H1 (cell line): ENCODE data around the gene PURB. TPM values are rescaled to one million over a fixed set of nuclear protein-coding genes. Genes with fewer than 3 reads are reported as not detected.

ENCODE experiments used
- CTCF ChIA-PET: fragments of 300-600 bp; sonication (Branson Sonifier 250); formaldehyde crosslinking; loops from one replicate; lab custom pipeline; 2021; ENCODE audit not compliant: partially characterized antibody; lab: Charles Lee
- POLR2A ChIA-PET: fragments of 300-600 bp; sonication (Branson Sonifier 250); formaldehyde crosslinking; loops from one replicate; lab custom pipeline; 2021; ENCODE audit warnings: inconsistent platforms; ENCODE audit not compliant: partially characterized antibody; lab: Charles Lee
- DNase-seq, 2 experiments: peaks; one replicate each; pipeline versions ENCODE4 v3.0.0 to v3.0.0-alpha.2; 2010 to 2022; ENCODE audit warnings: low spot score in 2 of 2, low read depth in 1 of 2, mixed read lengths in 1 of 2
- FAIRE-seq: peaks from 2 replicates; lab custom pipeline; 2011; peaks lifted over from hg19 to GRCh38; lab: Jason Lieb, UNC
- H2AFZ ChIP-seq: 2 replicates; pipeline ENCODE4 v1.8.1; 2012; ENCODE audit warnings: low read length, inconsistent platforms
- H2AK5ac ChIP-seq: 2 replicates; pipeline ENCODE4 v1.6.1; 2013; ENCODE audit warnings: low read depth, low read length
- H2BK120ac ChIP-seq: replicated peaks from 2 replicates; pipeline ENCODE3; 2013; ENCODE audit warnings: low read depth, low read length, inconsistent platforms
- H2BK12ac ChIP-seq: 2 replicates; pipeline ENCODE4 v1.6.1; 2013; ENCODE audit warnings: low read depth, low read length
- H2BK15ac ChIP-seq: 2 replicates; pipeline ENCODE4 v1.6.1; 2013; ENCODE audit warnings: low read length
- H2BK20ac ChIP-seq: 2 replicates; pipeline ENCODE4 v1.6.1; 2013; ENCODE audit warnings: low read length
- H2BK5ac ChIP-seq: 2 replicates; pipeline ENCODE4 v1.6.1; 2013; ENCODE audit warnings: low read depth, low read length
- H3K14ac ChIP-seq: 2 replicates; pipeline ENCODE4 v1.6.1; 2013; ENCODE audit warnings: inconsistent platforms; ENCODE audit not compliant: insufficient read length
- H3K18ac ChIP-seq: 2 replicates; pipeline ENCODE4 v1.6.1; 2013; ENCODE audit warnings: low read length; ENCODE audit errors: extremely low read depth
- H3K23ac ChIP-seq: 2 replicates; pipeline ENCODE4 v1.6.1; 2013; ENCODE audit warnings: inconsistent platforms; ENCODE audit not compliant: insufficient read length
- H3K23me2 ChIP-seq: 2 replicates; pipeline ENCODE4 v1.6.1; 2013; ENCODE audit warnings: low read depth, low read length
- H3K27ac ChIP-seq: 2 replicates; pipeline ENCODE4 v1.6.1; 2011; ENCODE audit warnings: low read depth, low read length, inconsistent platforms
- H3K27me3 ChIP-seq, 4 experiments: replicated peaks in 1 of 4; 1 replicate in 1 of 4; 2 replicates in 3 of 4; pipeline versions ENCODE4 v1.6.1 to v1.8.1; 2011 to 2013; ENCODE audit warnings: low read length in 3 of 4, mild to moderate bottlenecking in 3 of 4, inconsistent platforms in 2 of 4, mixed read lengths in 2 of 4, moderate library complexity in 1 of 4; ENCODE audit not compliant: control insufficient read depth in 3 of 4, insufficient read depth in 3 of 4; ENCODE audit errors: extremely low read depth in 1 of 4
- H3K36me3 ChIP-seq, 4 experiments: 2 replicates each; pipeline versions ENCODE4 v1.6.1 to v1.8.1; 2011 to 2013; ENCODE audit warnings: mild to moderate bottlenecking in 4 of 4, low read length in 3 of 4, moderate library complexity in 2 of 4, control low read depth in 1 of 4, inconsistent platforms in 1 of 4; ENCODE audit not compliant: insufficient read depth in 4 of 4, control insufficient read depth in 2 of 4
- H3K4ac ChIP-seq: replicated peaks from 2 replicates; pipeline ENCODE3; 2013; ENCODE audit warnings: low read length, low read depth, mixed read lengths, inconsistent platforms; ENCODE audit not compliant: insufficient read length
- H3K4me1 ChIP-seq, 4 experiments: replicated peaks in 1 of 4; 1 replicate in 1 of 4; 2 replicates in 3 of 4; pipeline versions ENCODE4 v1.6.1 to v1.8.1; 2011 to 2013; ENCODE audit warnings: low read length in 3 of 4, inconsistent platforms in 2 of 4, mixed read lengths in 1 of 4; ENCODE audit not compliant: insufficient read depth in 4 of 4, control insufficient read depth in 3 of 4
- H3K4me2 ChIP-seq, 2 experiments: 2 replicates each; pipeline versions ENCODE4 v1.6.1 to v1.8.1; 2011 to 2013; ENCODE audit warnings: low read depth in 2 of 2, low read length in 2 of 2, control low read depth in 1 of 2, inconsistent platforms in 1 of 2, mild to moderate bottlenecking in 1 of 2; ENCODE audit not compliant: insufficient read depth in 1 of 2
- H3K4me3 ChIP-seq, 4 experiments: fragments of 200-600, 300-600 bp in 1 of 4; sonication (generic), shearing (Covaris generic), sonication (Bioruptor Twin) in 1 of 4; 2 replicates each; pipeline versions ENCODE4 v1.5.1 to v1.8.1; 2011 to 2016; ENCODE audit warnings: low read length in 4 of 4, low read depth in 3 of 4, control low read depth in 2 of 4, inconsistent platforms in 2 of 4, mild to moderate bottlenecking in 2 of 4, mixed read lengths in 1 of 4, moderate library complexity in 1 of 4; ENCODE audit not compliant: insufficient read depth in 2 of 4; ENCODE audit errors: extremely low read depth in 1 of 4
- H3K56ac ChIP-seq: replicated peaks from 2 replicates; pipeline ENCODE3; 2013; ENCODE audit warnings: low read depth, mild to moderate bottlenecking, mixed read lengths, low read length, inconsistent platforms; ENCODE audit not compliant: insufficient read length
- H3K79me1 ChIP-seq: 2 replicates; pipeline ENCODE4 v1.6.1; 2013; ENCODE audit warnings: low read depth, low read length, control low read depth
- H3K79me2 ChIP-seq, 2 experiments: 2 replicates each; pipeline versions ENCODE4 v1.6.1 to v1.8.1; 2012 to 2013; ENCODE audit warnings: low read length in 2 of 2, mild to moderate bottlenecking in 2 of 2, inconsistent platforms in 1 of 2; ENCODE audit not compliant: insufficient read depth in 2 of 2, control insufficient read depth in 1 of 2
- H3K9ac ChIP-seq, 4 experiments: replicated peaks in 1 of 4; 1 replicate in 1 of 4; 2 replicates in 3 of 4; pipeline versions ENCODE4 v1.6.1 to v1.8.1; 2011 to 2013; ENCODE audit warnings: low read depth in 3 of 4, low read length in 3 of 4, control low read depth in 2 of 4, mild to moderate bottlenecking in 2 of 4, moderate library complexity in 2 of 4, inconsistent platforms in 1 of 4; ENCODE audit errors: extremely low read depth in 1 of 4
- H3K9me3 ChIP-seq, 2 experiments: 2 replicates each; pipeline versions ENCODE4 v1.6.1 to v1.8.1; 2012 to 2013; ENCODE audit warnings: mild to moderate bottlenecking in 2 of 2, moderate library complexity in 2 of 2, control low read depth in 1 of 2, inconsistent platforms in 1 of 2, low read depth in 1 of 2, low read length in 1 of 2, mixed read lengths in 1 of 2; ENCODE audit not compliant: insufficient read depth in 2 of 2
- H4K20me1 ChIP-seq, 2 experiments: replicated peaks in 1 of 2; 2 replicates each; pipeline versions ENCODE3 to v1.8.1; 2011 to 2013; ENCODE audit warnings: inconsistent platforms in 2 of 2, low read length in 2 of 2, mild to moderate bottlenecking in 1 of 2; ENCODE audit not compliant: insufficient read depth in 2 of 2, control insufficient read depth in 1 of 2
- H4K5ac ChIP-seq: 2 replicates; pipeline ENCODE4 v1.6.1; 2013; ENCODE audit warnings: low read length, low read depth, mixed read lengths, inconsistent platforms; ENCODE audit not compliant: insufficient read length
- H4K8ac ChIP-seq: 2 replicates; pipeline ENCODE4 v1.8.0; 2013; ENCODE audit warnings: mild to moderate bottlenecking, moderate library complexity, low read length, inconsistent platforms; ENCODE audit not compliant: insufficient read depth; ENCODE audit errors: extremely low read depth
- H4K91ac ChIP-seq: replicated peaks from 2 replicates; pipeline ENCODE3; 2013; ENCODE audit warnings: low read length, mixed read lengths, inconsistent platforms; ENCODE audit not compliant: insufficient read length
- BCL11A ChIP-seq, 2 experiments: IDR thresholded peaks; one replicate each; pipeline ENCODE4 v1.6.1; 2011; ENCODE audit warnings: low read depth in 2 of 2, low read length in 2 of 2, mild to moderate bottlenecking in 2 of 2
- CEBPB ChIP-seq: IDR thresholded peaks from 2 replicates; pipeline ENCODE4 v1.6.1; 2012; ENCODE audit warnings: low read depth, low read length
- CREB1 ChIP-seq: IDR thresholded peaks from 2 replicates; pipeline ENCODE4 v1.6.1; 2012; ENCODE audit warnings: inconsistent platforms
- EZH2 ChIP-seq: fragments of 200-600 bp; sonication (generic); IDR thresholded peaks from 2 replicates; pipeline ENCODE4 v1.7.1; 2012; ENCODE audit warnings: low read depth, mild to moderate bottlenecking, moderate library complexity, low read length, inconsistent platforms; ENCODE audit not compliant: severe bottlenecking
- HDAC2 ChIP-seq, 2 experiments: fragments of 300-600 bp in 1 of 2; sonication (generic) in 1 of 2; IDR thresholded peaks; 2 replicates each; pipeline ENCODE4 v1.6.1; 2011 to 2012; ENCODE audit warnings: low read depth in 2 of 2, low read length in 2 of 2, mild to moderate bottlenecking in 2 of 2, moderate library complexity in 2 of 2, borderline replicate concordance in 1 of 2, inconsistent platforms in 1 of 2
- KDM4A ChIP-seq: IDR thresholded peaks from one replicate; pipeline ENCODE4 v1.7.1; 2012; ENCODE audit warnings: low read depth, mild to moderate bottlenecking, moderate library complexity, low read length, inconsistent platforms; ENCODE audit not compliant: severe bottlenecking
- POLR2A ChIP-seq, 2 experiments: IDR thresholded peaks; 1 replicate in 1 of 2; 2 replicates in 1 of 2; pipeline ENCODE4 v1.6.1; 2011; ENCODE audit warnings: low read depth in 2 of 2, low read length in 2 of 2, mild to moderate bottlenecking in 2 of 2; ENCODE audit errors: control extremely low read depth in 1 of 2
- POU5F1 ChIP-seq: IDR thresholded peaks from 2 replicates; pipeline ENCODE4 v1.6.1; 2011; ENCODE audit warnings: low read depth, mild to moderate bottlenecking, low read length, moderate library complexity
- RXRA ChIP-seq: IDR thresholded peaks from 2 replicates; pipeline ENCODE4 v1.6.1; 2011; ENCODE audit warnings: low read depth, mild to moderate bottlenecking, low read length, moderate library complexity; ENCODE audit not compliant: insufficient read depth
- SP4 ChIP-seq: IDR thresholded peaks from 2 replicates; pipeline ENCODE4 v1.6.1; 2012; ENCODE audit warnings: low read length, inconsistent platforms
- SRF ChIP-seq: IDR thresholded peaks from 2 replicates; pipeline ENCODE4 v1.6.1; 2011; ENCODE audit warnings: mild to moderate bottlenecking, low read depth, low read length, moderate library complexity
- TBP ChIP-seq: IDR thresholded peaks from 2 replicates; pipeline ENCODE4 v1.6.1; 2011; ENCODE audit warnings: low read depth, low read length, improper control_type of control experiment
- TCF12 ChIP-seq: IDR thresholded peaks from 2 replicates; pipeline ENCODE4 v1.6.1; 2011; ENCODE audit warnings: low read depth, mild to moderate bottlenecking, low read length
- WGBS, 2 experiments: shearing (Covaris generic) in 1 of 2; methylation state at CpG; one replicate each; pipeline versions ENCODE4 v1.1.6 to v1.1.7; 2013 to 2015; ENCODE audit warnings: low lambda C conversion rate in 2 of 2, mixed read lengths in 2 of 2, inconsistent platforms in 1 of 2, low coverage in 1 of 2, missing lambda C conversion rate in 1 of 2; ENCODE audit not compliant: insufficient replicate concordance in 2 of 2, insufficient coverage in 1 of 2, insufficient read length in 1 of 2; ENCODE audit errors: extremely low coverage in 1 of 2, missing lambda C conversion rate in 1 of 2; 5-methylcytosine and 5-hydroxymethylcytosine counted together
- polyA plus RNA-seq, 7 experiments: library from polyadenylated mRNA; depleted of rRNA in 3 of 7; stranded (reverse) in 5 of 7; unstranded in 2 of 7; fragments of >200 nt in 5 of 7; fragments of 200-250 nt in 2 of 7; gene quantifications; 1 replicate in 5 of 7; 2 replicates in 1 of 7; 4 replicates in 1 of 7; pipeline versions ENCODE4 v1.2.1 to v1.2.3, GENCODE V29; 2011 to 2013; ENCODE audit warnings: missing spikeins in 2 of 7, mixed read lengths in 2 of 7
- total RNA-seq: library from RNA; stranded (reverse); fragmentation: NEBNext Ultra II Directional; extraction: Animal tissue kit (Norgen Biotek cat#: 25700); gene quantifications from 2 replicates; pipeline ENCODE4 v1.2.1, GENCODE V29; 2021
- TF ChIP-seq, protein P1 (sequence below): IDR thresholded peaks from 2 replicates; pipeline ENCODE4 v1.6.1; 2012; ENCODE audit warnings: low read length, inconsistent platforms

Gene PURB
- total and polyA plus RNA-seq, 2 of the 8 experiments (the other 6 are each of a cell fraction or from before 2014, with no cell fraction given): 3.3 to 22.7 TPM

DNA sequence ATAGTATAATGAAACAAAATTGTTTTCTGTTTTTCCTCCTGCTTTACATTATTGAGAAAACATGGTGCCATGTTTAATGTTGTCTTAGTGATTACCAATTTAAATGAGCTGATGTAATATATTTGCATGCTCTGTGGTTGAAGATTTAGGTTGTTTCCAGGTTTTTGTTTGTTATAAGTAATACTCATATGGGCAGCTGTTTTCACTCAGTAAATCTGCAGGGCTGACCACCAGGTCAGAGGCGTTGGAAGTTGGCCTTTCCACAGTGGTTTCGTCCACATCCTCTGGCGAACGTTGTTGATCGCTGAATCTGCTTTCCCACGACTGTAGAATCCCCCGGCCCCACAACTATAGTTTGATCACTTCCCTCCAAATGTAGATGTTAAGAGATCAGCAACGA is 21.6 kb upstream of the PURB start:
- 86% methylated on average over 8 of the region's 8 CpGs; no CpG with 5 or more reads in 1 of the 2 experiments for WGBS, 2 experiments
- Histone ChIP-seq H2BK12ac (no peak overlapping the region), H3K4me1 (no peaks in the 10 kb centered on the region), H3K79me2 (no peaks in the 10 kb centered on the region), H2BK15ac (no peak overlapping the region), H3K56ac (no peak overlapping the region), H2BK5ac (no peak overlapping the region), H4K8ac (0 out of 2 replicates have a peak overlapping the region, but pooled peaks have one; percentile 51), H2BK120ac (no peak overlapping the region), H3K23me2 (no peaks in the 10 kb centered on the region), H3K27ac (no peak overlapping the region), H3K4me2 (no peak overlapping the region), H3K79me1 (no peaks in the 10 kb centered on the region), H3K9ac (no peak overlapping the region), H3K23ac (no peak overlapping the region), H3K4me3 (no peak overlapping the region), H2AFZ (no peak overlapping the region), H4K91ac (no peak overlapping the region), H2AK5ac (no peak overlapping the region), H3K14ac (no peak overlapping the region), H4K5ac (no peak overlapping the region), H4K20me1 (no peaks in the 10 kb centered on the region), H3K36me3 (no peaks in the 10 kb centered on the region), H3K4ac (no peak overlapping the region), H2BK20ac (no peak overlapping the region), H3K9me3 (no peaks in the 10 kb centered on the region), H3K18ac (no peak overlapping the region), H3K27me3 (no peaks in the 10 kb centered on the region)
- POLR2A ChIA-PET: interaction anchor here (0.8 kb wide), 1 partner anchor 25 kb away, joined by 3 read pairs; no protein-coding TSS in a partner anchor
- no peak for FAIRE-seq
- no peak for DNase-seq
- CTCF ChIA-PET: interaction anchor here (0.8 to 1.2 kb wide), 2 partner anchors 16 to 21 kb away, joined by 3 to 4 read pairs; no protein-coding TSS in a partner anchor
- TF ChIP-seq POU5F1: no peak
- no peak for TF ChIP-seq SRF
- no peak for TF ChIP-seq TBP
- no peak for TF ChIP-seq BCL11A (IDR thresholded peaks at IDR 0.05; ENCODE audit: low read depth in 2 of 2, low read length in 2 of 2)
- TF ChIP-seq CREB1: no peak
- no peak for TF ChIP-seq POLR2A (IDR thresholded peaks at IDR 0.05; ENCODE audit: control extremely low read depth in 1 of 2, low read depth in 2 of 2, low read length in 2 of 2)
- TF ChIP-seq KDM4A: no peak
- no peak for TF ChIP-seq CEBPB
- TF ChIP-seq RXRA: no peak
- TF ChIP-seq HDAC2 (IDR thresholded peaks at IDR 0.05; ENCODE audit: borderline replicate concordance in 1 of 2, low read depth in 2 of 2, low read length in 2 of 2): no peak
- TF ChIP-seq SP4: no peak
- no peak for TF ChIP-seq TCF12
- TF ChIP-seq EZH2: no peak
- TF ChIP-seq, protein P1, sequence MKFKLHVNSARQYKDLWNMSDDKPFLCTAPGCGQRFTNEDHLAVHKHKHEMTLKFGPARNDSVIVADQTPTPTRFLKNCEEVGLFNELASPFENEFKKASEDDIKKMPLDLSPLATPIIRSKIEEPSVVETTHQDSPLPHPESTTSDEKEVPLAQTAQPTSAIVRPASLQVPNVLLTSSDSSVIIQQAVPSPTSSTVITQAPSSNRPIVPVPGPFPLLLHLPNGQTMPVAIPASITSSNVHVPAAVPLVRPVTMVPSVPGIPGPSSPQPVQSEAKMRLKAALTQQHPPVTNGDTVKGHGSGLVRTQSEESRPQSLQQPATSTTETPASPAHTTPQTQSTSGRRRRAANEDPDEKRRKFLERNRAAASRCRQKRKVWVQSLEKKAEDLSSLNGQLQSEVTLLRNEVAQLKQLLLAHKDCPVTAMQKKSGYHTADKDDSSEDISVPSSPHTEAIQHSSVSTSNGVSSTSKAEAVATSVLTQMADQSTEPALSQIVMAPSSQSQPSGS: no peak
